Breast epithelium (tissue), 3 donors: Measurements from ENCODE around the gene FRS2.
"Not testable (repeated sequence)": the region's sequence is repeated elsewhere in the genome, so short reads cannot be mapped to it uniquely, and the experiment has no call there.

Source experiments
- POLR2A ChIP-seq: fragments of 450-650 bp; IDR thresholded peaks from one replicate; pipeline ENCODE4 v1.6.1; 2016; ENCODE audit warnings: antibody characterized with exemption, mild to moderate bottlenecking, moderate library complexity
- POLR2AphosphoS5 ChIP-seq, 3 donors: sonication (generic); formaldehyde crosslinking; IDR thresholded peaks; one replicate each; pipeline ENCODE4 v1.6.1; 2017; ENCODE audit warnings: antibody characterized with exemption in 3 of 3
- TF ChIP-seq, protein P1 (sequence below), 3 donors: fragments of 450-650 bp; IDR thresholded peaks; one replicate each; pipeline ENCODE4 v1.5.1; 2016 to 2017; ENCODE audit warnings: antibody characterized with exemption in 3 of 3, mild to moderate bottlenecking in 3 of 3, moderate library complexity in 3 of 3

DNA sequence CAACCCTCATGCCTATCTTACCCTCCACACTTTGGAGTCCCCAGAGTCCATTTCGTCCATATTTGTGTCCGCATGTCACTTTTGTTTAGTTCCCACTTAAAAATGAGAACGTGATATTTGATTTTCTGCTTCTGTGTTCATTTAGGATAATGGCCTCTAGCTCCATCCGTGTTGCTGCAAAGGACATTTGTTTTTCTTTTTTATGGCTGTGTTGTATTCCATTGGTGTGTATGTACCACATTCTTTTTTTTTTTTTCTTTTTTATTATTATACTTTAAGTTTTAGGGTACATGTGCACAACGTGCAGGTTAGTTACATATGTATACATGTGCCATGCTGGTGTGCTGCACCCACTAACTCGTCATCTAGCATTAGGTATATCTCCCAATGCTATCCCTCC is 133.4 kb downstream of the FRS2 start:
- not testable (repeated sequence) for TF ChIP-seq POLR2A; POLR2AphosphoS5 (IDR thresholded peaks at IDR 0.05)
- TF ChIP-seq, protein P1, sequence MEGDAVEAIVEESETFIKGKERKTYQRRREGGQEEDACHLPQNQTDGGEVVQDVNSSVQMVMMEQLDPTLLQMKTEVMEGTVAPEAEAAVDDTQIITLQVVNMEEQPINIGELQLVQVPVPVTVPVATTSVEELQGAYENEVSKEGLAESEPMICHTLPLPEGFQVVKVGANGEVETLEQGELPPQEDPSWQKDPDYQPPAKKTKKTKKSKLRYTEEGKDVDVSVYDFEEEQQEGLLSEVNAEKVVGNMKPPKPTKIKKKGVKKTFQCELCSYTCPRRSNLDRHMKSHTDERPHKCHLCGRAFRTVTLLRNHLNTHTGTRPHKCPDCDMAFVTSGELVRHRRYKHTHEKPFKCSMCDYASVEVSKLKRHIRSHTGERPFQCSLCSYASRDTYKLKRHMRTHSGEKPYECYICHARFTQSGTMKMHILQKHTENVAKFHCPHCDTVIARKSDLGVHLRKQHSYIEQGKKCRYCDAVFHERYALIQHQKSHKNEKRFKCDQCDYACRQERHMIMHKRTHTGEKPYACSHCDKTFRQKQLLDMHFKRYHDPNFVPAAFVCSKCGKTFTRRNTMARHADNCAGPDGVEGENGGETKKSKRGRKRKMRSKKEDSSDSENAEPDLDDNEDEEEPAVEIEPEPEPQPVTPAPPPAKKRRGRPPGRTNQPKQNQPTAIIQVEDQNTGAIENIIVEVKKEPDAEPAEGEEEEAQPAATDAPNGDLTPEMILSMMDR (IDR thresholded peaks at IDR 0.05), result not testable (repeated sequence)
